IMR-90 (cell line): ENCODE results near the gene LIPI. TPM values are rescaled to one million over a fixed set of nuclear protein-coding genes. Genes with fewer than 3 reads are reported as not detected.

ENCODE experiments used
- ATAC-seq: fragments of 200-7000 bp; cut with Tn5 transposase; 2 replicates; pipeline ENCODE4 v1.9.1; 2020; ENCODE audit warnings: low read depth, mild to moderate bottlenecking, moderate library complexity
- BruUV-seq: library from RNA; stranded (reverse); fragments of 400-500 nt; replicated peaks from 2 replicates; lab custom pipeline; 2021; lab: Mats Ljungman, UMichigan
- CTCF ChIA-PET: fragments of 300-600 bp; formaldehyde crosslinking; extraction: SDS; loops from one replicate; lab custom pipeline; 2021; ENCODE audit warnings: antibody characterized with exemption; lab: Yijun Ruan, JAX
- POLR2A ChIA-PET: fragments of 300-600 bp; sonication (Branson Sonifier 250); formaldehyde crosslinking; loops from one replicate; lab custom pipeline; 2022; ENCODE audit warnings: antibody characterized with exemption; ENCODE audit not compliant: unreplicated experiment; lab: Charles Lee
- DNase-seq: peaks from one replicate; pipeline ENCODE4 v3.0.0; 2013
- H2AFZ ChIP-seq: replicated peaks from 2 replicates; pipeline ENCODE3; 2013; ENCODE audit warnings: low read length, mild to moderate bottlenecking; ENCODE audit not compliant: poor library complexity
- H2AK5ac ChIP-seq: 2 replicates; pipeline ENCODE4 v1.6.1; 2013; ENCODE audit warnings: low read depth, low read length, inconsistent platforms
- H2AK9ac ChIP-seq: replicated peaks from 2 replicates; pipeline ENCODE3; 2013; ENCODE audit warnings: mild to moderate bottlenecking, low read depth, low read length, moderate library complexity; ENCODE audit not compliant: poor library complexity
- H2BK120ac ChIP-seq: 2 replicates; pipeline ENCODE4 v1.6.1; 2013; ENCODE audit warnings: low read depth, low read length, inconsistent platforms
- H2BK15ac ChIP-seq: 3 replicates; pipeline ENCODE4 v1.6.1; 2013; ENCODE audit warnings: low read depth, low read length, inconsistent platforms
- H2BK20ac ChIP-seq: 2 replicates; pipeline ENCODE4 v1.6.1; 2013; ENCODE audit warnings: low read depth, mild to moderate bottlenecking, inconsistent platforms, low read length, moderate library complexity
- H2BK5ac ChIP-seq: 2 replicates; pipeline ENCODE4 v1.6.1; 2013; ENCODE audit warnings: mild to moderate bottlenecking, low read depth, low read length, inconsistent platforms; ENCODE audit not compliant: poor library complexity, severe bottlenecking
- H3K14ac ChIP-seq: replicated peaks from 2 replicates; pipeline ENCODE4 v1.6.1; 2013; ENCODE audit warnings: low read depth, low read length, inconsistent platforms
- H3K18ac ChIP-seq: 2 replicates; pipeline ENCODE4 v1.6.1; 2013; ENCODE audit warnings: low read depth, low read length, control low read depth
- H3K23ac ChIP-seq: 2 replicates; pipeline ENCODE4 v1.6.1; 2013; ENCODE audit warnings: low read depth, low read length, inconsistent platforms
- H3K27ac ChIP-seq: 2 replicates; pipeline ENCODE4 v1.5.1; 2013; ENCODE audit warnings: mild to moderate bottlenecking, control low read depth, low read length; ENCODE audit not compliant: insufficient read depth
- H3K27me3 ChIP-seq: 2 replicates; pipeline ENCODE4 v1.6.1; 2013; ENCODE audit warnings: low read length; ENCODE audit not compliant: control insufficient read depth, insufficient read depth
- H3K36me3 ChIP-seq: 2 replicates; pipeline ENCODE4 v1.6.1; 2013; ENCODE audit warnings: low read length, mixed read lengths; ENCODE audit not compliant: control insufficient read depth, insufficient read depth
- H3K4ac ChIP-seq: 2 replicates; pipeline ENCODE4 v1.6.1; 2013; ENCODE audit warnings: low read depth, low read length, inconsistent platforms
- H3K4me1 ChIP-seq: 2 replicates; pipeline ENCODE4 v1.6.1; 2013; ENCODE audit warnings: low read length, mixed read lengths; ENCODE audit not compliant: control insufficient read depth, insufficient read depth
- H3K4me2 ChIP-seq: 2 replicates; pipeline ENCODE4 v1.6.1; 2013; ENCODE audit warnings: low read depth, mild to moderate bottlenecking, control low read depth, low read length, moderate library complexity
- H3K4me3 ChIP-seq: 2 replicates; pipeline ENCODE4 v1.5.1; 2013; ENCODE audit warnings: low read depth, mild to moderate bottlenecking, control low read depth, low read length, moderate library complexity; ENCODE audit not compliant: insufficient read depth
- H3K56ac ChIP-seq: 2 replicates; pipeline ENCODE4 v1.6.1; 2013; ENCODE audit warnings: low read length, inconsistent platforms; ENCODE audit not compliant: insufficient read depth; ENCODE audit errors: extremely low read depth
- H3K79me1 ChIP-seq, 2 experiments: 2 replicates each; pipeline ENCODE4 v1.6.1; 2013; ENCODE audit warnings: low read length in 2 of 2, inconsistent platforms in 1 of 2, low read depth in 1 of 2
- H3K9ac ChIP-seq: 2 replicates; pipeline ENCODE4 v1.6.1; 2013; ENCODE audit warnings: low read depth, low read length, control low read depth
- H3K9me1 ChIP-seq: 2 replicates; pipeline ENCODE4 v1.6.1; 2013; ENCODE audit warnings: low read length, inconsistent platforms; ENCODE audit not compliant: insufficient read depth
- H3K9me3 ChIP-seq: 2 replicates; pipeline ENCODE4 v1.6.1; 2013; ENCODE audit warnings: low read length; ENCODE audit not compliant: control insufficient read depth, insufficient read depth
- H4K20me1 ChIP-seq: 2 replicates; pipeline ENCODE4 v1.6.1; 2013; ENCODE audit warnings: low read length, inconsistent platforms; ENCODE audit not compliant: insufficient read depth
- H4K5ac ChIP-seq: 2 replicates; pipeline ENCODE4 v1.6.1; 2013; ENCODE audit warnings: mild to moderate bottlenecking, low read depth, low read length, control low read depth
- H4K8ac ChIP-seq, 2 experiments: 2 replicates each; pipeline ENCODE4 v1.6.1; 2013; ENCODE audit warnings: low read depth in 2 of 2, low read length in 2 of 2, control low read depth in 1 of 2, inconsistent platforms in 1 of 2
- H4K91ac ChIP-seq: 2 replicates; pipeline ENCODE4 v1.6.1; 2013; ENCODE audit warnings: low read depth, low read length, inconsistent platforms; ENCODE audit not compliant: insufficient read depth
- BHLHE40 ChIP-seq: fragments of 150-350 bp; IDR thresholded peaks from 2 replicates; pipeline ENCODE4 v1.6.1; 2016; ENCODE audit warnings: mild to moderate bottlenecking, low read depth, low read length
- CEBPB ChIP-seq: IDR thresholded peaks from 2 replicates; pipeline ENCODE4 v1.6.1; 2012; ENCODE audit warnings: low read depth, low read length, improper control_type of control experiment
- CHD1 ChIP-seq: IDR thresholded peaks from 2 replicates; pipeline ENCODE4 v1.6.1; 2012; ENCODE audit warnings: low read depth, low read length, improper control_type of control experiment
- FOS ChIP-seq: fragments of 150-350 bp; IDR thresholded peaks from 2 replicates; pipeline ENCODE4 v1.6.1; 2016; ENCODE audit warnings: low read depth, low read length
- MAFK ChIP-seq: IDR thresholded peaks from 2 replicates; pipeline ENCODE4 v1.6.1; 2012; ENCODE audit warnings: low read depth, low read length, improper control_type of control experiment
- MAZ ChIP-seq: IDR thresholded peaks from 2 replicates; pipeline ENCODE4 v1.6.1; 2012; ENCODE audit warnings: low read depth, mild to moderate bottlenecking, low read length, improper control_type of control experiment, moderate library complexity, borderline replicate concordance
- MXI1 ChIP-seq: IDR thresholded peaks from 2 replicates; pipeline ENCODE4 v1.6.1; 2012; ENCODE audit warnings: low read depth, mild to moderate bottlenecking, low read length, moderate library complexity, borderline replicate concordance
- NFE2L2 ChIP-seq: fragments of 150-350 bp; IDR thresholded peaks from 2 replicates; pipeline ENCODE4 v1.6.1; 2016; ENCODE audit warnings: low read depth, mild to moderate bottlenecking, low read length
- POLR2A ChIP-seq: IDR thresholded peaks from 2 replicates; pipeline ENCODE4 v1.6.1; 2012; ENCODE audit warnings: mild to moderate bottlenecking, low read depth, low read length
- RAD21 ChIP-seq: IDR thresholded peaks from 2 replicates; pipeline ENCODE4 v1.6.1; 2012; ENCODE audit warnings: low read length, improper control_type of control experiment
- RCOR1 ChIP-seq: IDR thresholded peaks from 2 replicates; pipeline ENCODE4 v1.6.1; 2012; ENCODE audit warnings: mild to moderate bottlenecking, low read length, improper control_type of control experiment; ENCODE audit not compliant: insufficient replicate concordance
- RFX5 ChIP-seq: IDR thresholded peaks from 2 replicates; pipeline ENCODE4 v1.8.0; 2012; ENCODE audit warnings: low read depth, mild to moderate bottlenecking, low read length, moderate library complexity
- SMC3 ChIP-seq: fragments of 150-350 bp; IDR thresholded peaks from 2 replicates; pipeline ENCODE4 v1.6.1; 2016; ENCODE audit warnings: low read depth, mild to moderate bottlenecking, antibody characterized with exemption, low read length, moderate library complexity
- WGBS, 2 experiments: methylation state at CpG; one replicate each; pipeline versions ENCODE4 v1.1.5 to v1.1.7; 2013; ENCODE audit warnings: missing lambda C conversion rate in 2 of 2; ENCODE audit not compliant: insufficient read length in 1 of 2; ENCODE audit errors: extremely low coverage in 2 of 2; 5-methylcytosine and 5-hydroxymethylcytosine counted together
- dilution Hi-C: fragments of 300-500 bp; cut with HindIII; formaldehyde crosslinking; loops from one replicate; pipeline ENCODE4 v1.14.3; 2018; ENCODE audit warnings: low sequenced_read_pairs; ENCODE audit not compliant: unreplicated experiment
- in situ Hi-C: fragments of 300-500 bp; cut with MboI; formaldehyde crosslinking; loops from 3 replicates; pipeline ENCODE4 v1.14.3; 2019; ENCODE audit warnings: low sequenced_read_pairs, inconsistent platforms, mixed read lengths
- intact Hi-C: fragments of 100-400 bp; cut with micrococcal nuclease; formaldehyde crosslinking; loops from 2 replicates; pipeline ENCODE4 v1.10.0; 2022
- polyA plus RNA-seq, 3 experiments: library from polyadenylated mRNA; depleted of rRNA; stranded (reverse); fragments of >200 nt; gene quantifications; 2 replicates each; pipeline ENCODE4 v1.2.3, GENCODE V29; 2012; ENCODE audit warnings: low replicate concordance in 1 of 3
- total RNA-seq: library from RNA; depleted of rRNA; stranded (reverse); fragments of >200 nt; gene quantifications from 2 replicates; pipeline ENCODE4 v1.2.3, GENCODE V29; 2012
- TF ChIP-seq, protein P1 (sequence below): fragments of 150-350 bp; IDR thresholded peaks from 2 replicates; pipeline ENCODE4 v1.6.1; 2016; ENCODE audit warnings: low read depth, mild to moderate bottlenecking, low read length, moderate library complexity, borderline replicate concordance
- TF ChIP-seq, protein P2 (sequence below): conservative IDR thresholded peaks from 2 replicates; pipeline ENCODE4 v1.5.1; 2012; ENCODE audit warnings: mild to moderate bottlenecking, low read depth, low read length, improper control_type of control experiment
- TF ChIP-seq, protein P3 (sequence below): fragments of 150-350 bp; IDR thresholded peaks from 2 replicates; pipeline ENCODE4 v1.6.1; 2017; ENCODE audit warnings: mild to moderate bottlenecking, antibody characterized with exemption, low read length, low read depth

LIPI gene
- total and polyA plus RNA-seq, 2 of the 4 experiments (the other 2 are of a cell fraction) = not detected

DNA sequence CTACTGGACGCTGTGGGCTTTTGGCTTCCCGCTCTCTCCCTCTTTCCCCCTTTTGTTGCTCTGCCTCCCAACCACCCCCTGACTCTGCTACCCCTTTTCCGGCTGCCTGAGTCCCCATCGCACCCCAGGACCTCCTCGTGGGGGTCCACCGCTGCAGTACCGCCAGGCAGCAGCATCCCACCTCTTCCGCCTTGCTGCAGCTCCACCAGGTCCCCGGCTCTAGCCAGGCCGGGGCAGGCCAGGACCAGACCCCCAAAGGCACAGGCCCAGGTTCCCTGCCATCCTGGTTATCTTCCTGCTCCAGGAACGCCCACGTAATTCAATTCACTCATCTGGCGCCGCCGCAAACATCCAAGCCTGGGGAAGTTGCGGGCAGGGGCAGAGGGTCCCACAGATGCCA is 139.8 kb downstream of the LIPI start:
- H3K56ac ChIP-seq = no peak overlapping the region
- no peak overlapping the region for H3K4me2 ChIP-seq
- no peak overlapping the region for H2AK9ac ChIP-seq
- H3K9me1 ChIP-seq = no peaks in the 10 kb centered on the region
- H4K8ac ChIP-seq = no peak overlapping the region
- H4K91ac ChIP-seq = no peak overlapping the region
- no peak overlapping the region for H3K14ac ChIP-seq
- TF ChIP-seq POLR2A = no peak
- no peak for TF ChIP-seq MAZ
- no peak for TF ChIP-seq CEBPB
- TF ChIP-seq, protein P1, sequence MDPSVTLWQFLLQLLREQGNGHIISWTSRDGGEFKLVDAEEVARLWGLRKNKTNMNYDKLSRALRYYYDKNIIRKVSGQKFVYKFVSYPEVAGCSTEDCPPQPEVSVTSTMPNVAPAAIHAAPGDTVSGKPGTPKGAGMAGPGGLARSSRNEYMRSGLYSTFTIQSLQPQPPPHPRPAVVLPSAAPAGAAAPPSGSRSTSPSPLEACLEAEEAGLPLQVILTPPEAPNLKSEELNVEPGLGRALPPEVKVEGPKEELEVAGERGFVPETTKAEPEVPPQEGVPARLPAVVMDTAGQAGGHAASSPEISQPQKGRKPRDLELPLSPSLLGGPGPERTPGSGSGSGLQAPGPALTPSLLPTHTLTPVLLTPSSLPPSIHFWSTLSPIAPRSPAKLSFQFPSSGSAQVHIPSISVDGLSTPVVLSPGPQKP = no peak
- no peak for TF ChIP-seq BHLHE40
- no peak for TF ChIP-seq SMC3
- TF ChIP-seq MAFK = no peak
- no peak for TF ChIP-seq RFX5
- TF ChIP-seq MXI1 = no peak
- TF ChIP-seq, protein P2, sequence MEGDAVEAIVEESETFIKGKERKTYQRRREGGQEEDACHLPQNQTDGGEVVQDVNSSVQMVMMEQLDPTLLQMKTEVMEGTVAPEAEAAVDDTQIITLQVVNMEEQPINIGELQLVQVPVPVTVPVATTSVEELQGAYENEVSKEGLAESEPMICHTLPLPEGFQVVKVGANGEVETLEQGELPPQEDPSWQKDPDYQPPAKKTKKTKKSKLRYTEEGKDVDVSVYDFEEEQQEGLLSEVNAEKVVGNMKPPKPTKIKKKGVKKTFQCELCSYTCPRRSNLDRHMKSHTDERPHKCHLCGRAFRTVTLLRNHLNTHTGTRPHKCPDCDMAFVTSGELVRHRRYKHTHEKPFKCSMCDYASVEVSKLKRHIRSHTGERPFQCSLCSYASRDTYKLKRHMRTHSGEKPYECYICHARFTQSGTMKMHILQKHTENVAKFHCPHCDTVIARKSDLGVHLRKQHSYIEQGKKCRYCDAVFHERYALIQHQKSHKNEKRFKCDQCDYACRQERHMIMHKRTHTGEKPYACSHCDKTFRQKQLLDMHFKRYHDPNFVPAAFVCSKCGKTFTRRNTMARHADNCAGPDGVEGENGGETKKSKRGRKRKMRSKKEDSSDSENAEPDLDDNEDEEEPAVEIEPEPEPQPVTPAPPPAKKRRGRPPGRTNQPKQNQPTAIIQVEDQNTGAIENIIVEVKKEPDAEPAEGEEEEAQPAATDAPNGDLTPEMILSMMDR = no peak
- TF ChIP-seq, protein P3, sequence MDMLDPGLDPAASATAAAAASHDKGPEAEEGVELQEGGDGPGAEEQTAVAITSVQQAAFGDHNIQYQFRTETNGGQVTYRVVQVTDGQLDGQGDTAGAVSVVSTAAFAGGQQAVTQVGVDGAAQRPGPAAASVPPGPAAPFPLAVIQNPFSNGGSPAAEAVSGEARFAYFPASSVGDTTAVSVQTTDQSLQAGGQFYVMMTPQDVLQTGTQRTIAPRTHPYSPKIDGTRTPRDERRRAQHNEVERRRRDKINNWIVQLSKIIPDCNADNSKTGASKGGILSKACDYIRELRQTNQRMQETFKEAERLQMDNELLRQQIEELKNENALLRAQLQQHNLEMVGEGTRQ = no peak
- TF ChIP-seq RAD21 = no peak
- no peak for TF ChIP-seq RCOR1
- no peak for TF ChIP-seq CHD1
- TF ChIP-seq FOS = no peak
- TF ChIP-seq NFE2L2 = no peak
- H3K9ac ChIP-seq = no peak overlapping the region
- no peak overlapping the region for H2AK5ac ChIP-seq
- DNase-seq = no peak
- H2BK20ac ChIP-seq = no peak overlapping the region
- intact Hi-C loops = no loop called here
- H4K5ac ChIP-seq = no peak overlapping the region
- ChIA-PET CTCF (no interaction called here), POLR2A (no interaction called here)
- no peak overlapping the region for H3K18ac ChIP-seq
- H2BK15ac ChIP-seq = no peak overlapping the region
- no peak overlapping the region for H3K4me3 ChIP-seq
- no TSS peak for BruUV-seq
- H3K4me1 ChIP-seq = no peaks in the 10 kb centered on the region
- no peak overlapping the region for H2BK5ac ChIP-seq
- H2AFZ ChIP-seq = no peak overlapping the region
- no peak overlapping the region for H3K23ac ChIP-seq
- no peaks in the 10 kb centered on the region for H3K36me3 ChIP-seq
- no peak for ATAC-seq
- H4K20me1 ChIP-seq = no peaks in the 10 kb centered on the region
- 95% methylated on average over 6 of the region's 16 CpGs; no CpG with 5 or more reads in 1 of the 2 experiments for WGBS, 2 experiments
- in situ Hi-C loops = no loop called here
- peaks cover 8% of the 10 kb centered on the region; the same call in 1 of the 2 replicates for H3K9me3 ChIP-seq
- no peak overlapping the region for H2BK120ac ChIP-seq
- H3K4ac ChIP-seq = no peak overlapping the region
- no peak overlapping the region for H3K27ac ChIP-seq
- dilution Hi-C loops = no loop called here
- no peaks in the 10 kb centered on the region for H3K27me3 ChIP-seq
- H3K79me1 ChIP-seq = no peaks in the 10 kb centered on the region
